Measurements from ENCODE around the gene EED.

DNA sequence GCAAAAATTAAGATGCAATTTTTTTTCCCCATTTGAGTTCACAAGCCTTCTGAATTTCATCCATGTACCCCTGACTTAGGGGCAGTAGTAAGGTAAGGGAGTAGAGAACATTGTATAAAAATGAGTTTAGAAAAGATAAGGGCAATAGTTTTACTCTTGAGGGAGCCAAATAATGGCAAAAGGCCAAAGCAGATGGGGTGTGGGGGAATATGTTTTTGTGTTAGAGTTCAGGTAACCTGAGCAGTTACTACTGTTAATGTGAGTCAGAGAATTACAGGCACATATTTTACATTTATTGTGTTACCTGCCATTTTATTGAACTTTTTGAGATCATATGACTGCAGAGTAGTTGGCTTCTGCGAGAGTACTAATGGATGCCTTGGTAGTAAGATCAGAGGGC, 3.1 kb downstream of the EED start:
- no peak for TF ChIP-seq CTCF (IDR thresholded peaks at IDR 0.05)
- TF ChIP-seq POLR2A (IDR thresholded peaks at IDR 0.05), result no peak
